Superior temporal gyrus (tissue), 1 donor: ENCODE measurements around the gene NKG7.

Experiments
- DNase-seq: peaks from one replicate; pipeline ENCODE4 v3.0.0-alpha.2; 2016; ENCODE audit errors: extremely low spot score

Gene NKG7

GRCh38 chr19:51338563-51339312 lies 33.7 kb downstream of the NKG7 start:
- peak; percentile 66 for DNase-seq

GRCh38 chr19:51337861-51338562 lies 34.4 kb downstream of the NKG7 start:
- DNase-seq: no peak

DNA sequence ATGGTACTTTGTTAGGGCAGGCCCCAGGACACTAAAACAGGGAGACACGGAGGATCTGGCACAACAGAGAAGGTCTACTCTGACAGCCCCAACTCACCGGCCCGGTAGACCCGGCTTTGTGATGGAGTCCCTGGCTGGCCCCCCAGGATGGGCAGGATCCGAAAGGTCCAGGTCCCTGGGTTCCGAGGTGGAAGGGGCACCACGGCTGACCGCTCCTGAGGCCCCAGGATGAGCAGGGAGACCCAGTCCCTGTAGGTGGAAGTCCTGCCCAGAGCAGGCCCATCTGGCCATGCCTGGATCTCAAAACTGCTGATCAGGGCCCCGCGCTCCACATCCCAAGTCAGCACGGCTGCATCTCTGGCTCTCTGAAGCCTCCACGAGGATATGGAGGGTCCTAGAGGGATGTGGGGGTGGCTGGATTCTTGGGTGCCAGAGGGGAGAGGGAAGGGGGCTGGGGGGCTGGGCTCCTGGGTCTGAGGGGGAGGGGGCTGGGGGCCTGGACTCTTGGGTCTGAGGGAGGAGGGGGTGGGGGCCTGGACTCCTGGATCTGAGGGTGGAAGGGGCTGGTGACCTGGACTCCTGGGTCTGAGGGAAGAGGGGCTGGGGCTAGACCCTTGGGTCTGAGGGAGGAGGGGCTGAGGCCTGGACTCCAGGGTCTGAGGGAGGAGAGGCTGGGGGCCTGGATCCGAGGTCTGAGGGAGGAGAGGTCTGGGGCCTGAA lies 35.2 kb downstream of the NKG7 start:
- no peak for DNase-seq

GRCh38 chr19:51333836-51334460 lies 38.5 kb downstream of the NKG7 start:
- no peak for DNase-seq

DNA sequence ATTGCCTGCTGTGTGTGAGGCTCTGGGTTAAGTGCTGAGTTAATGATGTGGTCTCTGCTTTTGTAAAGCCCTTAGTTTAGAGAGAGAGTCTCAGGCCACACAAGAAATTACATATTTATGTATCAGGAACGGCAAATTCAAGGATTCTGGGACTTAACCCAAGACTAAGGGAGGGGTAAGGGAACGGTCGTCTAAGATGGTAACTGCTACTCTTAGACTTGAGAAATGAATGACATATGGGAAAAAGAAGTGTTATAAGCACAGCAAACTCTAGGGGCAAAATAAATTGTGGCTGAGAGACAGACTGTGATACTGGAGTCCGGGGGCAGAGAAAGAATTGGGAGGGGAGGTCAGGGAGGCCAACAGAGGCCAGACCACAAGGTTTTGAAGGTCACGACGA lies 40.7 kb downstream of the NKG7 start:
- no peak for DNase-seq

DNA sequence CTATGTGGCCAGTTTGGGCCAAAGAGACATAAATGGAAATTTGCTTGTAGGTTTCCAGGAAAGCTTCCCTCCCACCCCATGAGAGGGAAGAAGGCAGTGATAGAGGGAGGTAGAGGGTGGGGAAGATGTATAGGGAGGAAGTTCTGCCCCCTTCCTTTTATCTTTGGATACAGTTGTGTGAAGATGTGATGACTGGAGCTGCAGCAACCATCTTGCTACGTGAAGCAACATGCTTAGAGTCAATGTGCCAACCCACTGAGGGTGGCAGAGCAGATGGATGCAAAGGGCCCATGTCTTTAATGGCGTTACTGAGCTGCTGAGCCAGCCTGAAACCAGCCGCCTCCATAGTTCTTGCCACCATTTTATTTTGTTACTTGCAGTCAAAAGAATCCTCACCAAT lies 41.3 kb downstream of the NKG7 start:
- no peak for DNase-seq

- no peak for DNase-seq
These were observed 42.1 kb downstream of the NKG7 start for GRCh38 chr19:51330366-51330765.

DNA sequence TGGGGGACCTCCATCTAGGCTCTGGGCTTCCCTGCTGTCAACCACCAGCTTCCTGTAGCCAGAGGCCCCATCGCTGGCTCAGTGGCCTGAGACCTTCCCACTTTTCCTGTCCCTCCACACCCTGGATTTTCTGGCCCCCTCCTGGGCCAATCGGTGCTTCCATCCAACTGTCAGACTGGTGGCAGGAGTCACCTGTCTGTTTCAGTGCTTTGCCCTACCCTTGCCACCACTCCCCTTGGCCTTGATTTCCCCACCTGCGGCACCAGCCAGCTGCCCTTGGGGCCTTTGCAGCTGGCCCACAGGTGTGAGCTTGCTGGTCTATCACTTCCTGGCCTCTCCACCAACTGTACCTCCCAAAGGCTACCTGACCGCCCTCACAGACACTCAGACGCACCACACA lies 43.0 kb downstream of the NKG7 start:
- DNase-seq: no peak

DNA sequence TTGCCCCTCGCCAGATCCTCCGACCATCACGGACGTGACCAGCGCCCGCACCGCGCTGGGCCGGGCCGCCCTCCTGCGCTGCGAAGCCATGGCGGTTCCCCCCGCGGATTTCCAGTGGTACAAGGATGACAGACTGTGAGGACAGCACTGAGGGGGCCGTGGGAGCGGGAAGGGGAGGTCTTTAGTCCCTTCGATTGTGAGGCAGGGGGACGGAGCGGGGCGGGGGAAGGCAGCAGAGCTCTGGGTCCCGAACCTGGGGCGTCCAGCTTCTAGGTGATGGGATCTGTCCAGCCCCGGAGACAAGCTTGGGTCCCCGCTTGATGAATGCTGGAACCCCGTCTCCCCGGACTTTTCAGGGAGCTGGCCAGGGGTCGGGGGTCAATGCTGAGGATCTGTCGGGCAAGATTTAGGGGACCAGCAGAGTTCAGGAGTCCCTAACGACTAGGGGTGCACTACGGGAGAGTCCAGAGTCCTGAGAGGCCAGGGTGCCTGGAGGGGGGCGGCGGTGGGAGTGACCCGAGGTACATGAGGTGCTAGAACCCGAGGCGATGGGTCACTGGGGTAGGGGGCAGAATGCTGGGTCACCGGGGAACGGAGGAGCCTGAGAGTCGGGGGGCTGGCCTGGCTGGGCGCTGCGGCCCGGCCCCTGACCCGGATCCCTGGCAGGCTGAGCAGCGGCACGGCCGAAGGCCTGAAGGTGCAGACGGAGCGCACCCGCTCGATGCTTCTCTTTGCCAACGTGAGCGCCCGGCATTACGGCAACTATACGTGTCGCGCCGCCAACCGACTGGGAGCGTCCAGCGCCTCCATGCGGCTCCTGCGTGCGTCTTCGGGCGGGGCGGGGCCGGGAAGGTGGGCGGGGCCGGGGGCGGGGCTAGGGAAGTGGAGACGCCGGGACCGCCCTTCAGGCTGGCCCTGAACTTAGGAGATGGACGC lies 45.1 kb downstream of the NKG7 start:
- no peak for DNase-seq

- no peak for DNase-seq
These were observed 46.0 kb downstream of the NKG7 start for GRCh38 chr19:51326216-51327065.

- no peak for DNase-seq
These were observed 47.1 kb downstream of the NKG7 start for GRCh38 chr19:51325161-51325976.

- no peak for DNase-seq
These were observed 48.3 kb downstream of the NKG7 start for GRCh38 chr19:51324167-51324481.

DNA sequence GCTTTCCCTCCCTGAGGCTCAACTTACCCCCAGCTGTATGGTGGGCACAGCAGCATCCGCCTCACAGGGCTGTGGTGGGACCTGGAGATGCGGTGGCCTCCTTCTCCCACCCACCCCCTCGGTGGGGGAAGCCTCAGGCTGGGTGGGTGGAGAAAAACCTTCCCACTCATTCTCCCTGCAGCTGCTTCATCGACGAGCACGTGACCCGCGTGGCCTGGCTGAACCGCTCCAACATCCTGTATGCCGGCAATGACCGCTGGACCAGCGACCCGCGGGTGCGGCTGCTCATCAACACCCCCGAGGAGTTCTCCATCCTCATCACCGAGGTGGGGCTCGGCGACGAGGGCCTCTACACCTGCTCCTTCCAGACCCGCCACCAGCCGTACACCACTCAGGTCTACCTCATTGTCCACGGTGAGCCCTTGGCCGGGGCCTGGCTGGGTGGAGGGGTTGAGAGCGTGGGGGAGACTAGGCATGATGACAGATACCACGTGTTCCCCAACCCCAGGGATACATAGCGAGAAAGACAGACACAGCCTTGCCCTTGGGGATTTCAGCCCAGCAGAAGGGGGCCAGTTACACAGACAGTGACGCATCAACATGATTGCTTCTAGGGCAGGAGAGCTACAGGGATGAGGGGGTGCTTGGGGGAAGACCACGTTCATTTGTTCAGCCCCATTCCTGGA lies 48.8 kb downstream of the NKG7 start:
- DNase-seq: no peak

DNA sequence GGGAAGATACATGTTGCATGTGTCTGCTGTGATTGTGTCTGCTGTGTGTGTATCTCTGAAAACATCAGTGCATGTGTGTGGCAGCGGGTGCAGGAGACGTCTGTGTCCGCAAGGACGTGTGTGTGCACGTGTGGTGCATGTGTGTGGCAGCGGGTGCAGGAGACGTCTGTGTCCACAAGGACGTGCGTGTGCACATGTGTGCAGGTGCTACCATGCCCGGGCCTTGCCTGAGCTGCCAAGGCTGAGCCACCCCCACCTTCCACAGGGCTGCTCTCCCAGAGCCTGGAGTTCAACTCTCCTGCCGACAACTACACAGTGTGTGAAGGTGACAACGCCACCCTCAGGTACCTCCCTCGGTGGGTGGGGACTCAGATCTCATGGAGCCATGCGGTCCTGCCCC lies 50.7 kb downstream of the NKG7 start:
- no peak for DNase-seq
